ENCODE measurements around the gene ZNF213. TPM values are rescaled to one million over a fixed set of nuclear protein-coding genes. Genes with fewer than 3 reads are reported as not detected.

Gene ZNF213
- polyA plus RNA-seq, 1 donor (not counting 4 experiments of a cell fraction or from before 2014, with no cell fraction given), result 0.51 TPM

DNA sequence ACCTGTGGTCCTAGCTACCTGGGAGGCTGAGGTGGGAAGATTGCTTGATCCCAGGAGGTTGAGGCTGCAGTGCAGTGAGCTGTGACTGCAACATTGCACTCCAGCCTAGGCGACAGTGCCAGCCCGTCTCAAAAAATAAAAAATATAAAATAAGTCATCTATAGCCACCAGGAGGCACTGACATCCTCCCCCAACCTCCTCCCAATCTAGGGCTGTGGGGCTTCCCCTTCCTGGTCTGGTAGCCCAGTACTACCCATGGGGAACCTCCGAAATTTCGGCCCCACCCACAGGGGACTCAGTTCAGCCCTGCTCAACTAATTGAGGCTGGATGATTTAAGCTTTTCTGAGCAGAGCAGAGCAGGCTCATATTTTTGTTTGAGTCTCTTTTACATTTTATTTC, 39.0 kb upstream of the ZNF213 start:
- DNase-seq (ENCODE audit: low read depth, low spot score), result no peak
- no peaks in the 10 kb centered on the region for H3K79me2 ChIP-seq (ENCODE audit: control insufficient read depth, insufficient read depth, low read length)
- H2AFZ ChIP-seq (ENCODE audit: control insufficient read depth, low read length), result no peak overlapping the region

DNA sequence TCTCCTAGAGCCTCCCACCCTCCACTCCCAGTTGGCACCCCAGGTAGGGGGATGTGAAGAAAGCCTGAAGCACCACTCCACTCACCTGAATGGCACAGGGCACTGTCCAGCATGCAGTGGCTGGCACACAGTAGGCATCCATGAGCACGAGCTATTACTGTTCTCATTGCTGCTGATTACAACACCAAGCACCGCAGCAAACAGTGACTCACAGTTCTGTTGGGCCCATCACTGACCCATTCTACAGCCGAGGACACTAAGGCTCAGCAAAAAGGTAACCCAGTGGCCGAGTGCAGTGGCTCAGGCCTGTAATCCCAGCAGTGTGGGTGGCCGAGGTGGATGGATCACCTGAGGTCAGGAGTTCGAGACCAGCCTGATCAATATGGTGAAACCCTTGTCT, 38.5 kb upstream of the ZNF213 start:
- no peak overlapping the region for H3K27ac ChIP-seq (ENCODE audit: control insufficient read depth, insufficient read depth, low read length)
- DNase-seq (ENCODE audit: low read depth, low spot score) (no peak), FAIRE-seq (no peak)
- H3K9me3 ChIP-seq (ENCODE audit: control insufficient read depth, low read depth, low read length), result no peaks in the 10 kb centered on the region
- H3K9ac ChIP-seq (ENCODE audit: control insufficient read depth, extremely low read depth, insufficient read depth, low read length), result no peak overlapping the region
- no peak overlapping the region for H3K4me2 ChIP-seq (ENCODE audit: control insufficient read depth, extremely low read depth, insufficient read depth, low read depth, low read length)
- peaks cover 11% of the 10 kb centered on the region for H3K4me1 ChIP-seq (ENCODE audit: control insufficient read depth, extremely low read depth, insufficient read depth, low read length)
- dilution Hi-C loops (cut with MboI; ENCODE audit: extremely low pct_ligation_motif_present, low sequenced_read_pairs), result no loop called here
- H3K9me1 ChIP-seq (ENCODE audit: control insufficient read depth, extremely low read depth, insufficient read depth, low read length), result no peaks in the 10 kb centered on the region
- no peaks in the 10 kb centered on the region for H3K27me3 ChIP-seq (ENCODE audit: control insufficient read depth, extremely low read depth, insufficient read depth, low read length)
- no peaks in the 10 kb centered on the region for H3K79me2 ChIP-seq (ENCODE audit: control insufficient read depth, insufficient read depth, low read length)
- no peak overlapping the region for H3K4me3 ChIP-seq (ENCODE audit: control insufficient read depth in 2 of 3, extremely low read depth in 1 of 3, insufficient read depth in 2 of 3, low read depth in 1 of 3, low read length in 3 of 3)
- H4K20me1 ChIP-seq (ENCODE audit: control insufficient read depth, extremely low read depth, insufficient read depth, low read length), result no peaks in the 10 kb centered on the region
- no peak for TF ChIP-seq CTCF (optimal IDR thresholded peaks at IDR 0.05 in 1 of 3, IDR thresholded peaks at IDR 0.05 in 1 of 3, conservative IDR thresholded peaks at IDR 0.05 in 1 of 3; ENCODE audit: extremely low read depth in 1 of 3, insufficient read depth in 2 of 3, low read length in 3 of 3)
- no peak for TF ChIP-seq EZH2 (IDR thresholded peaks at IDR 0.05; ENCODE audit: low read length)
- H3K36me3 ChIP-seq (ENCODE audit: control insufficient read depth in 2 of 2, extremely low read depth in 1 of 2, insufficient read depth in 2 of 2, low read length in 2 of 2), result no peaks in the 10 kb centered on the region
- no peak overlapping the region for H2AFZ ChIP-seq (ENCODE audit: control insufficient read depth, low read length)

More for the DNA sequence above, 39.0 kb upstream of the ZNF213 start:
- Histone ChIP-seq H3K4me3 (ENCODE audit: control insufficient read depth in 2 of 3, extremely low read depth in 1 of 3, insufficient read depth in 2 of 3, low read depth in 1 of 3, low read length in 3 of 3) (no peak overlapping the region), H3K27ac (ENCODE audit: control insufficient read depth, insufficient read depth, low read length) (no peak overlapping the region), H3K4me1 (ENCODE audit: control insufficient read depth, extremely low read depth, insufficient read depth, low read length) (peaks cover 10% of the 10 kb centered on the region), H3K4me2 (ENCODE audit: control insufficient read depth, extremely low read depth, insufficient read depth, low read depth, low read length) (no peak overlapping the region), H3K9ac (ENCODE audit: control insufficient read depth, extremely low read depth, insufficient read depth, low read length) (no peak overlapping the region), H3K9me1 (ENCODE audit: control insufficient read depth, extremely low read depth, insufficient read depth, low read length) (no peaks in the 10 kb centered on the region), H3K9me3 (ENCODE audit: control insufficient read depth, low read depth, low read length) (no peaks in the 10 kb centered on the region), H3K27me3 (ENCODE audit: control insufficient read depth, extremely low read depth, insufficient read depth, low read length) (no peaks in the 10 kb centered on the region), H4K20me1 (ENCODE audit: control insufficient read depth, extremely low read depth, insufficient read depth, low read length) (no peaks in the 10 kb centered on the region), H3K36me3 (ENCODE audit: control insufficient read depth in 2 of 2, extremely low read depth in 1 of 2, insufficient read depth in 2 of 2, low read length in 2 of 2) (no peaks in the 10 kb centered on the region)
- TF ChIP-seq CTCF (optimal IDR thresholded peaks at IDR 0.05 in 1 of 3, IDR thresholded peaks at IDR 0.05 in 1 of 3, conservative IDR thresholded peaks at IDR 0.05 in 1 of 3; ENCODE audit: extremely low read depth in 1 of 3, insufficient read depth in 2 of 3, low read length in 3 of 3) (peak; percentile 23 to 38 (median 24)), EZH2 (IDR thresholded peaks at IDR 0.05; ENCODE audit: low read length) (no peak)
- no peak for FAIRE-seq
- dilution Hi-C loops (cut with MboI; ENCODE audit: extremely low pct_ligation_motif_present, low sequenced_read_pairs), result no loop called here

All from keratinocyte (primary cell).